GM12864 (cell line): Measurements from ENCODE around the gene RALGAPA2.
"Not testable (repeated sequence)": the region's sequence is repeated elsewhere in the genome, so short reads cannot be mapped to it uniquely, and the experiment has no call there.

Experiments
- DNase-seq: peaks from one replicate; pipeline ENCODE4 v3.0.0-alpha.2; 2011; ENCODE audit warnings: low read depth
- H3K4me3 ChIP-seq: 2 replicates; pipeline ENCODE4 v1.5.1; 2011; ENCODE audit warnings: mild to moderate bottlenecking, low read depth, low read length, control low read depth
- TF ChIP-seq, protein P1 (sequence below): IDR thresholded peaks from 2 replicates; pipeline ENCODE4 v1.5.1; 2011; ENCODE audit warnings: low read depth, mild to moderate bottlenecking, moderate library complexity, low read length, control low read depth, inconsistent platforms; ENCODE audit errors: missing control alignments

RALGAPA2 gene

DNA sequence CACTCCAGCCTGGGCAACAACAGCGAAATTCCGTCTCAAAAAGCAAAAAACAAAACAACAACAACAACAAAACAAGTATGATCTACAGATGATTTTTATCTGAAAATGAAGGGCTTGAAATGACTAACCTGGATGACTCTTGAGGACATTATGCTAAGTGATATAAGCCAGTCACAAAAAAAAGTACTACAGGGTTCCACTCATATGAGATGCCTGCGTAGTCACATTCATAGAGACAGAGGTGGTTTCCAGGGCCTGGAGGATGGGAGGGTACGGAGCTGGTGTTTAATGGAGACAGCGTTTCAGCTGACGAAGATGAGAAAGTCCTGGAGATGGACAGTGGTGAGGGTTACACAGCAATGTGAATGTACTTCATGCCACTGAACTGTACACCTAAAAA lies 352.8 kb downstream of the RALGAPA2 start:
- TF ChIP-seq, protein P1, sequence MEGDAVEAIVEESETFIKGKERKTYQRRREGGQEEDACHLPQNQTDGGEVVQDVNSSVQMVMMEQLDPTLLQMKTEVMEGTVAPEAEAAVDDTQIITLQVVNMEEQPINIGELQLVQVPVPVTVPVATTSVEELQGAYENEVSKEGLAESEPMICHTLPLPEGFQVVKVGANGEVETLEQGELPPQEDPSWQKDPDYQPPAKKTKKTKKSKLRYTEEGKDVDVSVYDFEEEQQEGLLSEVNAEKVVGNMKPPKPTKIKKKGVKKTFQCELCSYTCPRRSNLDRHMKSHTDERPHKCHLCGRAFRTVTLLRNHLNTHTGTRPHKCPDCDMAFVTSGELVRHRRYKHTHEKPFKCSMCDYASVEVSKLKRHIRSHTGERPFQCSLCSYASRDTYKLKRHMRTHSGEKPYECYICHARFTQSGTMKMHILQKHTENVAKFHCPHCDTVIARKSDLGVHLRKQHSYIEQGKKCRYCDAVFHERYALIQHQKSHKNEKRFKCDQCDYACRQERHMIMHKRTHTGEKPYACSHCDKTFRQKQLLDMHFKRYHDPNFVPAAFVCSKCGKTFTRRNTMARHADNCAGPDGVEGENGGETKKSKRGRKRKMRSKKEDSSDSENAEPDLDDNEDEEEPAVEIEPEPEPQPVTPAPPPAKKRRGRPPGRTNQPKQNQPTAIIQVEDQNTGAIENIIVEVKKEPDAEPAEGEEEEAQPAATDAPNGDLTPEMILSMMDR, result no peak
- DNase-seq, result no peak
- no peak overlapping the region for H3K4me3 ChIP-seq

DNA sequence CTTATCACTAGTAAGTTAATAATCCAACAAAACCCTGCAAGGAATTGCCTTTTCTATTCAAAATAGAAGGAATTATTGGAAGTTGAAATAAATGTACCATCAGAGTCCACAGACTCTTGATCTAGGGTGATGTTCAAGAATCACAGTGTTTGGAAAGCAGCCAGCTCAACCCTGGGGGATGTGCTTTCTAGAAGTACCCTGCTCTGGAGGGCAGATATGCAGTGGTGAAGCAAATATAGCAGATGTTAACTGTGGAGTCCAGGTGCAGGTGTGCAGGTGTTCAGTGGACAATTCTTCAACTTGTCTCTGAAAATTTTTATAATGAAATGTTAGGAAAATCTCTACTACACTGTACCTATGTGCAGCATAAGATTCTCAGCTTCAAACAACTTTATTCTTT lies 353.6 kb downstream of the RALGAPA2 start:
- no peak overlapping the region for H3K4me3 ChIP-seq
- no peak for DNase-seq
- TF ChIP-seq, protein P1, result no peak

DNA sequence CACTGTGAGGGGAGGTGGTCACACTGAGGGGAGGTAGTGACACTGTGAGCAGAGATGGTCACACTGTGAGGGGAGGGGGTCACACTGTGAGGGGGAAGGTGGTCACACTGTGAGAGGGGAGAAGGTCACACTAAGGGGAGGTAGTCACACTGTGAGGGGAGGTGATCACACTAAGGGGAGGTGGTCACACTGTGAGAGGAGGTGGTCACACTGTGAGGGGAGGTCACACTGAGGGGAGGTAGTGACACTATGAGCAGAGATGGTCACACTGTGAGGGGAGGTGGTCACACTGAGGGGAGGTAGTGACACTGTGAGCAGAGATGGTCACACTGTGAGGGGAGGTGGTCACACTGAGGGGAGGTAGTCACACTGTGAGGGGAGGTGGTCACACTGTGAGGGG lies 356.9 kb downstream of the RALGAPA2 start:
- not testable (repeated sequence) for H3K4me3 ChIP-seq, DNase-seq

DNA sequence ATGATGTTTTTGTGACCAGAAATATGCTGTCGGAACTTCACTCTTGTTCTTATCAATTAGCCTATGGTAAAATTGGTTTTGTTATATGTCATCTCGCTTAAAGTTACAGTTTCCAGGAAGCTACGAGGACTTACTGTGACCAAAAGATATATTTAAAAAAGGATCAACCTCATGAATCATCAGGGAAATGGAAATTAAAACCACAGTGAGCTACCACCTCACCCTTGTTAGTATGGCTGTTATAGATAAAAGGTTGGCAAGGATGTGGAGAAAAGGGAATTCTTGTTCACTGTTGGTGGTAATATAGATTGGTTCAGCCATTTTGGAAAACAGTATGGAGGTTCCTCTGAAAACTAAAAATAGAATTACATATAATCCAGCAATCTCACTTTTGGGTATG lies 358.9 kb downstream of the RALGAPA2 start:
- TF ChIP-seq, protein P1, result no peak
- no peak for DNase-seq
- H3K4me3 ChIP-seq, result no peak overlapping the region

DNA sequence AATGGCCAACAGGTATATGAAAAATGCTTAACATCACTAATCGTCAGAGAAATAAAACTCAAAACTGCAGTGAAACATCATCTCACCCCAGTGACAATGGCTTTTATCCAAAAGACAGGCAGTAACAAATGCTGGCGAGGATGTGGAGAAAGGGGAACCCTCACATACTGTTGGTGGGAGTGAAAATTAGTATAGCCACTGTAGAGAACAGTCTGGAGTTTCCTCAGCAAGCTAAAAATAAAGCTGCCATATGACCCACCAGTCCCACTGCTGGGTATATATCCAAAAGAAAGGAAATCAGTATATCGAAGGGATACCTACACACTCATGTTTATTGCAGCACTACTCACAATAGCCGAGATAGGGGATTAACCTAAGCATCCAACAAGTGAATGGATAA lies 368.0 kb downstream of the RALGAPA2 start:
- no peak overlapping the region for H3K4me3 ChIP-seq
- no peak for DNase-seq
- TF ChIP-seq, protein P1, result no peak

DNA sequence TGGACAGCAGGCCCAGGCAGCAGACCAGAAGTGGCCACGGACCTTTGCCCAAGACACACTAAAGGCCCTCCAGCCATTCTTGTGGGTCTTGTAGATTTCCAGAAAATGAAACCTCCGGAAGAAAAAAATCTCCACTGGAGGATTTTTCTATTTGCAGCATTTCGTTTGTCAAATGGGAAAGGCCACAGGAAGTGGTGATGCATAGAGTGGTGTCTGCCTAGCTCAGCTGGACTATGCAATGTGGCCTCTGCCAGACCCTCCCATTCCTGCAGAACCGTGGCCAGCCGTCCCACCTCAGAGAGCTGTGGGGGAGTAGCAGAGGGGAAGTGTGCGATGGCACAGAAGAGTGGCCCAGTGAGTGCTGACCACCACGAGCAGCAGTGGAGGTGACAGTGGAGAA lies 368.5 kb downstream of the RALGAPA2 start:
- DNase-seq, result no peak

More for the DNA sequence above, 368.5 kb downstream of the RALGAPA2 start:
- H3K4me3 ChIP-seq, result no peak overlapping the region
- TF ChIP-seq, protein P1, result no peak
